ENCODE measurements around the gene SGTA.

Gene SGTA

GRCh38 chr19:2711875-2712205 lies 71.2 kb downstream of the SGTA start:
- no peak for DNase-seq (ENCODE audit: insufficient read length, low spot score)
- FAIRE-seq, result no peak
- no peak for TF ChIP-seq CTCF (IDR thresholded peaks at IDR 0.05; ENCODE audit: insufficient read depth, missing control alignments)

GRCh38 chr19:2711172-2711874 lies 71.8 kb downstream of the SGTA start:
- no peak for DNase-seq (ENCODE audit: insufficient read length, low spot score)
- TF ChIP-seq CTCF (IDR thresholded peaks at IDR 0.05; ENCODE audit: insufficient read depth, missing control alignments), result no peak
- FAIRE-seq, result no peak

- no peak for DNase-seq (ENCODE audit: insufficient read length, low spot score)
- no peak for FAIRE-seq
- TF ChIP-seq CTCF (IDR thresholded peaks at IDR 0.05; ENCODE audit: insufficient read depth, missing control alignments), result no peak
Measured at GRCh38 chr19:2706251-2706650, 76.8 kb downstream of the SGTA start.

Measured in D721Med (cell line).